PC-9 (cell line): ENCODE results near the gene UNC13B.

Experiments used
- EZH2 ChIP-seq: fragments of 200-600 bp; sonication (generic); IDR thresholded peaks from 2 replicates; pipeline ENCODE4 v1.8.0; 2017; ENCODE audit warnings: antibody characterized with exemption, low read depth
- TF ChIP-seq, protein P1 (sequence below): fragments of 200-600 bp; sonication (generic); conservative IDR thresholded peaks from 2 replicates; pipeline ENCODE4 v1.6.1; 2017; ENCODE audit warnings: mixed run types, antibody characterized with exemption, mild to moderate bottlenecking, moderate library complexity

DNA sequence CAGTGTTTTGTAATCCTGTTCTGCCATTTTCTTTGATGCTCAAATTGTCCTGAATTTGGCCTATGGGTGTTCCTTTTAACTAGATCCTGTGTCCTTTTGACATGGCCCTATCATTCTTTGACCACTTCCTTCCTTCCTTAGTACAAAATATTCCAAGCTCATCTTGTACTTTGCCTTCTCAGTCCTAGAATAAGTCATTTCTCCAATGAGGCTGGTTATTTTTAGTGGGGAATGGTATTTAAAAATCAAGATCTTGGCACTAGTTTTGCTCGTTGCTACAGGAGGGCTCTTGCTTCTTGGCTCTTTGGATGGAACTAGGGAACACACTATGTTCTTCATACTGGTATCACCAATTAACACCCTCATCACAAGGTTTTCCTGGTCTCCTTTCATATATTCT is 108.1 kb downstream of the UNC13B start:
- TF ChIP-seq, protein P1, sequence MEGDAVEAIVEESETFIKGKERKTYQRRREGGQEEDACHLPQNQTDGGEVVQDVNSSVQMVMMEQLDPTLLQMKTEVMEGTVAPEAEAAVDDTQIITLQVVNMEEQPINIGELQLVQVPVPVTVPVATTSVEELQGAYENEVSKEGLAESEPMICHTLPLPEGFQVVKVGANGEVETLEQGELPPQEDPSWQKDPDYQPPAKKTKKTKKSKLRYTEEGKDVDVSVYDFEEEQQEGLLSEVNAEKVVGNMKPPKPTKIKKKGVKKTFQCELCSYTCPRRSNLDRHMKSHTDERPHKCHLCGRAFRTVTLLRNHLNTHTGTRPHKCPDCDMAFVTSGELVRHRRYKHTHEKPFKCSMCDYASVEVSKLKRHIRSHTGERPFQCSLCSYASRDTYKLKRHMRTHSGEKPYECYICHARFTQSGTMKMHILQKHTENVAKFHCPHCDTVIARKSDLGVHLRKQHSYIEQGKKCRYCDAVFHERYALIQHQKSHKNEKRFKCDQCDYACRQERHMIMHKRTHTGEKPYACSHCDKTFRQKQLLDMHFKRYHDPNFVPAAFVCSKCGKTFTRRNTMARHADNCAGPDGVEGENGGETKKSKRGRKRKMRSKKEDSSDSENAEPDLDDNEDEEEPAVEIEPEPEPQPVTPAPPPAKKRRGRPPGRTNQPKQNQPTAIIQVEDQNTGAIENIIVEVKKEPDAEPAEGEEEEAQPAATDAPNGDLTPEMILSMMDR = no peak
- TF ChIP-seq EZH2 = no peak
